HG03520 (cell line): ENCODE results near the gene GFM1.
A peak's percentile ranks its signal among the peaks of the same experiment; 100 is the strongest.

Experiments
- ATAC-seq: cut with Tn5 transposase; IDR thresholded peaks from one replicate; pipeline ENCODE4 v1.9.1; 2021; ENCODE audit warnings: mild to moderate bottlenecking, moderate library complexity; ENCODE audit not compliant: unreplicated experiment

Gene GFM1

DNA sequence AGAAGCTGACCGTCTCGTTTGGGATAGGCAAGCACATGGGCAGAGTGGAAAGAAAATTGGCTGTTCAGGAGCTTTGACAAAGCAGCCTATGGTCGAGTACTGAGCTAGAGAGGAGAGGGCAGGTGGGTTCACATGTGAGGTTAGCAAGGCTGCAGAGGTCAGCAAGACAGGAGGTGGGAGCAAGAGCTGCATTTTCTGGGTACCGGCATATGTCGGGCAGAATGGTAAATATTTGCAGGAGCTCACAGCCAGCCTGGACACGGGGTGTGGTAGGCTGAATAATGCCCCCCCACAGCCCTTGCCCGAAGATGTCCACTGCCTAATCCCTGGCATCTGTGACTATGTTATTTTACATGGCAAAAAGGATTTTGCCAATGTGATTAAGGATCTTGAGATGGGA is 79.7 kb downstream of the GFM1 start:
- no peak for ATAC-seq

DNA sequence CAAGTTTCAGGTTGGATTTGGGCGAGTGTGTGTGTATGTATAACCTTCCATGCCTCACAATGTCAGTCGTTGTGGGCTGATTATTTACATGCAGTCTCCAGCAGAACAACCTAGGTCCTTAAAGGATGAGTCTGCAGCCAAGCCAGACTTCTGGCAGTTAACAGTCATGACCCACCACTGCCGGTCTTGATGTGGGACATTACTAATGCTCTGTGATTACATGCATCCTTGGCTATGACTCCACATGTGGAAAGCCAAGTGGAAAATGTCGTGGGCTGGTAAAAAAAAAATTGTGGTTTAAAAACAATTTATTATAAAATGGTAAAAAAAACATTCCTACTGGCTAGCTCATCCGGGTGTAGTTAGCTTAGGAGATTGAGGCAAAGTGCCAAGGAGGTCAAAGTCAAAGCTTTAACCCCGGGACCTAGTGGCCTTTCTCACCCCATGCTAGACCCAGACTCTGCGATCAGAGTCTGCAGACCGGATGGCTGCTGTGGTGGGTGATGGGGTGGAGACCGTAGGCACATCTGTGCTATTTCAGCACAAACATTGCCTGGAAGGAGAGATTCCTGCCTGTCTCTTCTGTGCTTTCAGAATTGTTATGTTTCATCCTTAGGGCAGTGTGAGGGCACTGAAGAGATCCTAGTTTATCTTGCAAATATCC is 81.2 kb downstream of the GFM1 start:
- no peak for ATAC-seq

DNA sequence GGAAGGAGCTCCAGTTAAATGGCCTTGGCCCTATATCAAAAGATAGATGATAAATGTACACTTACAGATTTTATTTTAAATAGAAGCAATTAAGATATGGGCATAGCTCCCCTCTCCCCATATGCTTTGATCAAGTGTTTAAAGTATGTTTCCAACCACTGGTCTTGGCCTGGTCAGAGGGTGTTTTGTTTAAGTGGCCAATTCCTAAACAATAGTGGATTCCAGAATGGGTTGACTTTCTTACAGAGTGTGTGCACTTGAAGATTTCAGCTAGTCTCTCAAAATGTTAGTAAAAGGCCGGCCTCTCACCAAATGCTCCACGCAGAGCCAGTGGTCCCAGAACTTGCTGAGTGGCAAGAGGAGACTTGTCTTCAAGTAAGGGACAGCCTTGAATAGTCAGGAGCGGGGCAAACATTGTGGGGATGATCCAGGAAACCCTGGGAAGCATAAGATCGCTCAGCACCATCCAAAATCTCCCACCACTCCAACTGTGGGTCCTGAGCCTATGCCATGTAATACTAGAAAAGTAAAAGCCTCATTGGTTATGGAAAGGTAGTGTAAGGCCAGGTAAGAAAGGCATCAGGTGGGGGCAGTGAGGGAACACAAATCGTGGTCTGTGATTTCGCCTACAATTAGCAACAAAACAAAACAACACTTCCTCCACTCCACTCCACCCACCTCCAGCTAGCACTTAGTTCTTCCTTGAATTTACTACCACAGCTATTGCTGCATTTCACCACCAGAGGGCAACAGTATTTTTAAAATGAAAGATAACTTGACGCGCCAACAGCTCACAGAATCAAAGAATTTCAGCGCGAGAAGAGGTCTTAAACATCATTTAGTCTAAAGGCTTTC is 83.1 kb downstream of the GFM1 start:
- ATAC-seq: peak; percentile 53

DNA sequence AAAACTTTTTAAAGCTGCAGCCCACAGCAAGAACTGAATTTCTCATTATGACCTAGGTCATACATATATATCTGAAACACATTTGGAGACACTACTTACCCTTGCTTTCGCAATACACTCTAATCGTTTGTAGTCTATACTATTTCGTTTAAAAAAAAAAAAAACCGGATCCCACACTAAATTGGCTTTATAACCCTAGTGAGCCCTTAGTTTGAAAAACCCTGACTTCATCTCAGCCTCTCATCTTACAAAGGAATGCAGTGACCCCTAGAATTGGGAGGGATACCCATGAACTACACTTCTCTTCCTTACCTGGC is 83.7 kb downstream of the GFM1 start:
- ATAC-seq: no peak

DNA sequence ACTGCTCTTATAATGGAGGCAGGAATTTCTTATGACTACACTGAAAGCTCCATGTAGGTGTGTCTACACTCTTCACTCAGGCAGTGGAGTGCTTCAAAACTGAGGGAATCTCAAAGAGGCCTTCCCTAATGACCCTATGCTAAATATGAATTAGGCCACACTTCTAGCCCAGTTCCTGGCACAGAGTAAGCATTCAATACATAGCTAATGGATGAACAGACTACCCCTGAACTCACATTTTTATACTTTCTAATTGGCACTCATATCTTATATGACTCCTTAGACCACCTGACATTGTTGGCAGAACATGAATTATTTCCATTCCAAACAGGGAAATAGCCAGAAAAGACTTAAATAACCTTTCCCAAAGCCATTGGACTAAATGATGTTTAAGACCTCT is 84.5 kb downstream of the GFM1 start:
- no peak for ATAC-seq

DNA sequence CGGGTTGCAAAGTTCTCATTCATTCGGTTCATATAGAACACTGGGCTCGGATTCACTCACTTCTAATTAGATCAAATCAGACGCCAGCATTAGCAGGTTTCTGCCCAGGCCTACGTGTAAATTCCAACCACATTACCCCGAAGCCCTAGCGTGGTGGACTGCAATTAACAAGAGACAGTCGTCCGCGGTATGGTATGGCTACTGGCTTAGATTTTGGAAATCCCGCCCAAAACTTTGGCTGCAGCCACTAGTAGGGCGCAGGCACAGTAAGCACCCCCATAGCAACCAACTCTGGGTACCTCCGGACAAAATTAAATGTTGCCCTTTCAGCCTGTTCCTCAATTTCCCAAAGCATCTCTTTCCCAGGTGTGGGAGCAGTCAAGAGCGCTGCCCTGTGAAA is 87.2 kb downstream of the GFM1 start:
- no peak for ATAC-seq

DNA sequence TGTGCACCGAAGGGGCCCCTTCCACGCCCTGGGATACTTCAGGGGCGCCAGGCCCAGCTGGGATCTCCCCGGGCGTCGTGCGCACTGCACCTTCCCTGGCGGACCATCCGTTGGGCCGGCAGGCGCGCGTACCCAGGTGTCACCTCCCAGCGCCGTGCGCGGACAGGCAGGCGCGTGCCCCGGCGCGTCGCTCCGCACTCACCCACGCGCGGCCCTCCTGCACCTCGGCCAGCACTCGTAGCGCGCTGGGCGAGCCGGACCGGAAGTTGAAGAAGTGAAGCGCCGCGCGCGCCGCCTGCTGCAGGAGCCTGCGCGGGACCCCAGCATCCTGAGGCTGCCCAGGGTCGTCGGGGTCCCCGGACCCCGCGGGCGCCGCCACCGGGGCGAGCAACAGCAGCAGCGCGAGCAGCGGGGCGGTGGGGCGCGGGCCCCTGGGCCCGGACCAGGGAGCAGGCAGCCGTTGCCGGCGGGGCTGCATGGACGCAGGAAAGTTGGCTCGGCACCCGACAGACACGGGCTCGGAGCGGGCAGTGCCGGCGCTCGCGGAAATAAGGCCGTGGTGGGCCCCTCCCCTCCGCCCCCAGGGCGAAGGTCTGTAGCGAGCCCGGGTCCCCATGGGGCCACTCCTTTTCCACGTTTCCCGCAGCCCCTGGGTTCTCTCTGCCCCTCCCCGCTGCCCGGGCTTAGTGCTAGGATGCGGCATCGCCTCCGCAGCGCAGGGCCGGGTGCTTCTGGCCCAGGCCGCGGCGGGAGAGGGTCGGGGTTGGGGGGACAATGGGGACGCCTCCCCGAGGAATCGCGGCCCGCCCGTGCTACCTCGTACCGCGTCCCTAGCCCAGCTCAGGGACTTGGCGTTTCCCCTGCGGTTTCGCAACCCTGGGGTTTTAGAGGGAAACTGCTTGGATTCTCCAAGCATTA is 87.9 kb downstream of the GFM1 start, which contains the start of gene RARRES1:
Gene RARRES1, minus strand, starts transcription at position 520 of the 918 bp plus-strand sequence. Its CDS starts 42 bp downstream, at position 478.
- ATAC-seq: peak; percentile 68

DNA sequence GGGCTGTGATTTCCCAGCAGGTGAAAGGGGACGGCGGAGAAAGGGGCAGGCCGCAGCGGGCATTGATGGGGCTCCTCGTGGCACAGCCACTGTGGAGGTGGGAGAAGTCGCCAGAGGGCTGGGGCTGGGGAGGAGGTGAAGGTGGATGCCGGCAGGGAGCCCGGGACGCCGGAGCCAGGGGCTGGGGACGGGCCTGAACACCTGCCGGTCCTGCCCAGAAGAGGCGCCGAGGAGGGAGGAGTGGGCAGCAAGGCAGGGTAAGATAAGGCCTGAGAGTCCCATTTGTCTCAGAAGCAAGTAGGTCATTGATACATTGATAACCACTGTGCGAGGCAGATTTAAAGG is 88.5 kb downstream of the GFM1 start:
- ATAC-seq: no peak

DNA sequence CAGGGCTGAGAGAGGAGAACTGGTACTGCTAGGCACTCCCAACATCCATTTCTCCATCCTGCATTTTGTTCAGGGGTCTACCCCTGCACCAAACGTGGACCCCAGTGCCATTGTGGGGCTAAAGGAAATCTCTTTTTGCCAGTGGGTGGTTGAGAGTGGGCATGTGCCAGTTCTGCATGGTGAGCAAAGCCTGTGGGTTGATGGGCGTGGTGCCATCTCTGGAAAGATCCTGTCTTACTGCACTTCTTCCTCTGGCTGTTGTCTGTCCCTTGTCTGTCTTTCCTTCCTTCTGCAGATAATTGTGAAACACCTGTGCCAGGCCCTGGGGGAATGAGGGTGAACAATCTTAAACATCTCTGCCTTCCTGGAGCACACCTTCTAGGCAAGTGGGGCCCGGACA is 89.3 kb downstream of the GFM1 start:
- ATAC-seq: no peak

DNA sequence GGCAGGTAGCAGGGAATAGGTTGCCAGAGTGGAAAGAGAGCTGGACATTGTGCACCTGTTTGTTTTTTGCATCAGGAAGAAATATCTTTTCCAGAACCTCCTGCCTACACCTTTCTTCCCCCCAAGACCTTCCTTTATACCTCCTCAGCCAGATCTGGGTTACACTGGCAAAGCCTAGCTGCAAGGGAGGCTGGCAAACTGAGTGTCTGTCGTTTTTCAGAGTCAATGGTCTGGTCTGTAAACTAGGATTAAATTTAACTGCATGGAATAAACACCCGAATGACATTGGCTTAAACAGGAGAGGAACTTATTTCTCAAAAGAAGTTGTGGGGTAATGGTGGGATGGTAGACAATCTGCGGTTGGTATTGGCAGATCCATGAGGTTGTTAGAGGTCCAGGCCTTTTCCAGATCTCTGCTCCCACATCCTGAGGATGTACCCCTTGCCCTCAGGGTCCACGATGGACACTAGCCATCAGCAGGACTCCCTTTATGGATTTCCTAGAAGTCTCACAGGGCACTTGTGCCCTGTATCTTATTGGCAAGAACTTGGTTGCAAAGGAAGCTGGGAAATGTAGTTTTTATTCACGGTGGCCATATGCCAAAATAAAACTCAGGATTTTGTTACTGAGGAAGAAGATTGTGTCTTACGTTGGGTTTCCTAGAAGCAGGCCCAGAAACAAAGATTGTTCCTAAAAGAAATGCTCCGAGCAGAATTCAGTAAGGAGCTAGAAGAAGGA is 91.1 kb downstream of the GFM1 start:
- ATAC-seq: no peak

DNA sequence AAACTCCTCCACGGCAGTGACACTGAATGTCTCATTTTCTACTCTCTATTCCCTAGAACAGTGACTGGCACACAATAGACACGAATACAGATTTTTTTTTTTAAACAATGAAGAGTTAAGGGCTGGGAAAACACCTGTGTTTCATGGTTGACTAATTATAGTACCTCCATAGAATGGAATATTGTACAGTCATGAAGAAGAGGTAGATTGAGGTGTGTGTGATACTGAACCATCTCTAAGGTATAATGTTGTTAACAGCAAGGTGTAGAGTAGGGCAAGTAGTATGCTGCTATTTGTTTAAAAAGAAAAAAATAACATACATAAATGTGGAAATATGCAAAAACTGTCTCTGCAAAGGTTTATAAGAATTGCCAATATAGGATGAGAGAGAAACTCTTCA is 93.1 kb downstream of the GFM1 start:
- ATAC-seq: no peak

DNA sequence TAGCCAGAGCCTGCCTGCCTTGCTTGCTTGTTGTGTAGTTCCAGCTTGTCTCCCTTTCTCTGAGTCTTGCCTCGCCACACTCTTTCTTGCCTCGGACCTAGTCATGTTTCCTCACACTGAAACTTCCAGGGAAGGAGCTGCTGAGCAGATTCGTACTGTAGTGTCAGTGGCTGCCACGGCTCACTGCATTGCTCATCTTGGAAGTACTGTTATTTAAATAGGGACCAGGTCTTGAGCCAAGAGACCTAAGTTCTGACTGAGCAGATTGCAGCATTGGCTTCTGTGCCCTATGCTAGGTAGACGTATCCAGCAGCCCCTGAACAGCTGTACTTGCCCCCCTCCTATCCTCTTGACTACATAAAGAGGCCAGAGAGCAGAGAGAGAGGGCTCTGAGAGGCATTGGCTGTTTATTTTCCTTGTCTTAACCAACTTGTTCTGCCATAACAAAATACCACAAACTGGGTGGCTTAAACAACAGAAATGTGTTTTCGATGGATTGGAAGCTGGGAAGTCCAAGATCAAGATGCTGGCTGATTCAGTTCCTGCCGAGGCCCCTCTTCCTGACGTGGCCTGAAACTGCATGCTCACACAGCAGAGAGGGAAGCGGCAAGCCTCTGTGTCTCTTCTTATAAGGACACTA is 93.8 kb downstream of the GFM1 start:
- no peak for ATAC-seq

DNA sequence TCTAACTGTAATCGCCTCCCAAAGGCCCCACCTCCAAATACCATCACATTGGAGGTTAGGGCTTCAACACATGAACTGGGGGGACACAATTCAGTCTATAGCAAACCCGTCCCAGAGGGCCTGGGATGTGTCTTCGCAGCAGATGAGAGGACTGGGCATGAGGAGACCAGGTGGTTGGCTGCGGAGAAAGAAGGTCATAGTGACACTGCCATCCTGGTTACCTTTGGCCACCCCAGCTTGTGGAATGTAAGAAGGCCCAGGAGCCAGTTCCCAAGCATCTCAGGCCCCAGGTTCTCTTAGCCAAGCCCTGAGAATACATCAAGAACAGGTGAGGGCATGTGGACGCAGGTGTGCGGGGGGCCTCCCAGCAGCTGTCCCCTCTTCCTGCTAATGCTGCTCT is 94.3 kb downstream of the GFM1 start:
- no peak for ATAC-seq

DNA sequence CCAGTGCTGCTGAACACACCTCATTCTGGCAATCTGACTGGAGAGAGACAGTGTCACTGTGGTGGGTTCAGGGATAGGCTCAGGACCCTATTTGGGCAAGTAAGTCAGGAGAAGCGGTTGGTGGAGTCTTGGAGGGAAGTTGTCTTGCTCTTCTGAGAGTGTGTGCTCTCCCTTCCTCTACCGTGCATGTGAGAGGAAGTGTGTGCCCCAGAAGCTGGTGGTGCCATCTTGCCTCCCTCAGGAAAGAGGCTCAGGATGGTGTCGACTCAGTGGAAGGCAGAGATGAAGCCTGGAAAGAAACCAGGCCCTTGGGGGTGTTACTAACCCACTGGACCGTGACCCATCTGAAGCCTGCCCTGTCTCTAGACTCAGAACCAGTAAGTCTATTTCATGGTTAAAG is 94.8 kb downstream of the GFM1 start:
- no peak for ATAC-seq

DNA sequence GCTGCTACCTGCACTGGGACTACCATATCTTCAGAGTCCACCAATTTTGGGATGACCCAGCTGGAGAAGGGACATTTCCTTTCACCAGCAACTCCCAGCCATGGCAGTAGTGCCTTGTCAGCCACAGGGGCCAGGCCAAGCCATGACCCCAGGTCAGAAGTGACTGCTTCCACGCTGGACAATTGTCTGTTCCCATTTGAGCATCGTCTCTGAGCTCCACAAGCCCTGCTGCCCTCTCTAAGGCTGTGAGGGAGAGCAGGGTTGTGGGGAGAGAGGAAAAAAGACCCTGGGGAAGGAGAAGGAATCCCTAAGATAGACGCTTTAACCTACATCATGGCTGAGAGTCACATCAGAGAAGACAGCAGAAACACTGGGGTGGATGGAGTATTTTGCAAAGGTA is 95.3 kb downstream of the GFM1 start:
- no peak for ATAC-seq
